Measurements from ENCODE around the gene ACTN1. TPM values are rescaled to one million over a fixed set of nuclear protein-coding genes. Genes with fewer than 3 reads are reported as not detected.

The ACTN1 gene
- total RNA-seq, 2 donors from 2014 or later = 170 to 316 TPM

GRCh38 chr14:68913516-68913915 is 65.6 kb downstream of the ACTN1 start:
- TF ChIP-seq CTCF (IDR thresholded peaks at IDR 0.05) = no peak
- H3K36me3 ChIP-seq = peaks cover 73% of the 10 kb centered on the region
- H3K27me3 ChIP-seq = no peaks in the 10 kb centered on the region
- no peak overlapping the region for H3K4me3 ChIP-seq
- H3K9me3 ChIP-seq = no peaks in the 10 kb centered on the region
- peaks cover 0 to 35% of the 10 kb centered on the region in 2 donors for H3K4me1 ChIP-seq
- DNase-seq (ENCODE audit: low spot score) = no peak
- H3K27ac ChIP-seq = peak overlapping the region in 1 of 2 donors; percentile 21

GRCh38 chr14:68911594-68912227 is 67.4 kb downstream of the ACTN1 start:
- peak; percentile 74 for DNase-seq (ENCODE audit: low spot score)
- H3K36me3 ChIP-seq = peaks cover 70% of the 10 kb centered on the region
- peak; percentile 88 to 99 for TF ChIP-seq CTCF (IDR thresholded peaks at IDR 0.05)
- H3K4me3 ChIP-seq = no peak overlapping the region
- H3K9me3 ChIP-seq = no peaks in the 10 kb centered on the region
- H3K27ac ChIP-seq = peak overlapping the region in 1 of 2 donors; percentile 42
- peaks cover 0 to 35% of the 10 kb centered on the region in 2 donors for H3K4me1 ChIP-seq
- no peaks in the 10 kb centered on the region for H3K27me3 ChIP-seq

DNA sequence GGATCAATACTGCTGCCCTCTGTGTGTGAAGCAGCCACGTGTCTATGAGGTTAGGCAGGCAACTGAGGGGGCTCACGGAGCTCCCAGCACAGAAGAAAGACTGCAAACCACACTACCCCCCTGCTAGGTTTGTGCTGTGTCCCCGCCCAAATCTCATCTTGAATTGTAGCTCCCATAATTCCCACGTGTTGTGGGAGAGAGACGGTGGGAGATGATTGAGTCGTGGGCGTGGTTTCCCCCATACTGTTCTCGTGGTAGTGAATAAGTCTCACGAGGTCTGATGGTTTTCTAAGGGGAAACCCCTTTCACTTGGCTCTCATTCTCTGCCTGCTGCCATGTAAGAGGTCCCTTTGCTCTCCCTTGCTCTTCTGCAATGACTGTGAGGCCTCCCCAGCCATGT is 68.6 kb downstream of the ACTN1 start:
- Histone ChIP-seq H3K27ac (no peak overlapping the region), H3K27me3 (no peaks in the 10 kb centered on the region), H3K4me1 (peaks cover 0 to 35% of the 10 kb centered on the region in 2 donors), H3K4me3 (no peak overlapping the region), H3K36me3 (peaks cover 70% of the 10 kb centered on the region), H3K9me3 (no peaks in the 10 kb centered on the region)
- no peak for TF ChIP-seq CTCF (IDR thresholded peaks at IDR 0.05)
- no peak for DNase-seq (ENCODE audit: low spot score)

DNA sequence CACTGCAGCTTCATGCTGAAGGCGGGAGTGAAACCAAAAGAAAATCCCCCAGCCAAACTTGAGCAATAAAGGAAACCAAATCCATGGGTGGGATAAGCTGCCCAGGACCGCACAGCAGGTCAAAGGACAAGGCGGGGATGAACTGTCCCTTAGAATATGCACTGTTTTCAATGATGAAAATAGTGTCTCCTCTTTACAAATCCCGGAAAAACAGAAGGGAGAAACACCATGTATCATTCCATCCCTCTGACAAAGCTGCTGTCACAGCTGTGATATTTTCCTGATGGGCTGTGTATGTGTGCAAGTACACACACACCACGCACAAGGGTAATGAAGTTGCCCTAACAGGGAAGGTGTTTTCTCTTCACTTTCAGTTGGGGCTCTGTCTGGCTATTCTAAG is 70.3 kb downstream of the ACTN1 start:
- Histone ChIP-seq H3K27ac (no peak overlapping the region), H3K4me3 (no peak overlapping the region), H3K27me3 (no peaks in the 10 kb centered on the region), H3K9me3 (no peaks in the 10 kb centered on the region), H3K4me1 (peaks cover 0 to 22% of the 10 kb centered on the region in 2 donors), H3K36me3 (peaks cover 80% of the 10 kb centered on the region)
- TF ChIP-seq CTCF (IDR thresholded peaks at IDR 0.05) = no peak
- DNase-seq (ENCODE audit: low spot score) = no peak

DNA sequence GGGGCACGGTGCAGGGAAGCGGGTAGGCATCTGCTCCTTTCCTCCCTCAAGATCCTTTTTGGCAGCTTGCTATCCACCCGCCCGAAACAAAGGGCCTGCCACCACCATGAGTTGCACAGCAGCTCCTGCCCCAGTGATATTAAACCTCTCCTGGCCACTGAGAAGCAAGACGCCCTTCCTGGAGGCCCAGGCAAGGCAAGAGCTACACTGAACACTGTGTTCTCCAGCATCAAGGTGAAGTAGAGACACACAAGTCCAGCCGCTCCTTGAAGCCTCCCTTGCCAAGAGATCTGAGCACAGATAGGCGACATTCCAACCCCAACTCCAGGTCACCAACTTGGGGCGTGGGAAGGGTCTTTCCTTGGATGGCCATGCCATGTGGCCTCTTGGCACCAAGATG is 70.9 kb downstream of the ACTN1 start:
- Histone ChIP-seq H3K4me1 (peaks cover 0 to 16% of the 10 kb centered on the region in 2 donors), H3K27ac (no peak overlapping the region), H3K4me3 (no peak overlapping the region), H3K36me3 (peaks cover 85% of the 10 kb centered on the region), H3K27me3 (no peaks in the 10 kb centered on the region), H3K9me3 (no peaks in the 10 kb centered on the region)
- no peak for TF ChIP-seq CTCF (IDR thresholded peaks at IDR 0.05)
- DNase-seq (ENCODE audit: low spot score) = no peak

GRCh38 chr14:68906439-68906838 is 72.7 kb downstream of the ACTN1 start:
- H3K4me3 ChIP-seq = no peak overlapping the region
- no peak overlapping the region for H3K27ac ChIP-seq
- no peak for TF ChIP-seq CTCF (IDR thresholded peaks at IDR 0.05)
- peaks cover 95% of the 10 kb centered on the region for H3K36me3 ChIP-seq
- no peaks in the 10 kb centered on the region for H3K27me3 ChIP-seq
- no peaks in the 10 kb centered on the region for H3K9me3 ChIP-seq
- H3K4me1 ChIP-seq = no peaks in the 10 kb centered on the region
- no peak for DNase-seq (ENCODE audit: low spot score)
